ENCODE results near the gene MCTP2. TPM values are rescaled to one million over a fixed set of nuclear protein-coding genes. Genes with fewer than 3 reads are reported as not detected.
"Not testable (repeated sequence)": the region's sequence is repeated elsewhere in the genome, so short reads cannot be mapped to it uniquely, and the experiment has no call there.

The MCTP2 gene
- total and polyA plus RNA-seq, 5 experiments from 2014 or later: 1.8 to 14.9 (median 5.6) TPM

GRCh38 chr15:94470492-94470891 lies 239.1 kb downstream of the MCTP2 start:
- DNase-seq: no peak
- ATAC-seq: no peak
- H3K27ac Mint-ChIP-seq: no peak overlapping the region
- POLR2A ChIA-PET: no interaction called here
- H3K9me3 Mint-ChIP-seq: no peaks in the 10 kb centered on the region
- peaks cover 23 to 59% (median 48%) of the 10 kb centered on the region in 3 donors for H3K36me3 Mint-ChIP-seq
- H3K27me3 Mint-ChIP-seq: no peaks in the 10 kb centered on the region
- peaks cover 0 to 2% (median 0%) of the 10 kb centered on the region in 4 donors for H3K4me1 Mint-ChIP-seq
- H3K4me3 Mint-ChIP-seq: no peak overlapping the region

- DNase-seq (no peak), ATAC-seq (no peak)
- H3K4me1 Mint-ChIP-seq: no peaks in the 10 kb centered on the region
- no peak overlapping the region for H3K4me3 Mint-ChIP-seq
- H3K36me3 Mint-ChIP-seq: peaks cover 40 to 85% (median 80%) of the 10 kb centered on the region in 3 donors
- H3K27ac Mint-ChIP-seq: no peak overlapping the region
- H3K9me3 Mint-ChIP-seq: peaks cover 0 to 2% (median 0%) of the 10 kb centered on the region in 9 donors
- POLR2A ChIA-PET: no interaction called here
- H3K27me3 Mint-ChIP-seq: no peaks in the 10 kb centered on the region
Observed at GRCh38 chr15:94476686-94477085, 245.3 kb downstream of the MCTP2 start.

DNA sequence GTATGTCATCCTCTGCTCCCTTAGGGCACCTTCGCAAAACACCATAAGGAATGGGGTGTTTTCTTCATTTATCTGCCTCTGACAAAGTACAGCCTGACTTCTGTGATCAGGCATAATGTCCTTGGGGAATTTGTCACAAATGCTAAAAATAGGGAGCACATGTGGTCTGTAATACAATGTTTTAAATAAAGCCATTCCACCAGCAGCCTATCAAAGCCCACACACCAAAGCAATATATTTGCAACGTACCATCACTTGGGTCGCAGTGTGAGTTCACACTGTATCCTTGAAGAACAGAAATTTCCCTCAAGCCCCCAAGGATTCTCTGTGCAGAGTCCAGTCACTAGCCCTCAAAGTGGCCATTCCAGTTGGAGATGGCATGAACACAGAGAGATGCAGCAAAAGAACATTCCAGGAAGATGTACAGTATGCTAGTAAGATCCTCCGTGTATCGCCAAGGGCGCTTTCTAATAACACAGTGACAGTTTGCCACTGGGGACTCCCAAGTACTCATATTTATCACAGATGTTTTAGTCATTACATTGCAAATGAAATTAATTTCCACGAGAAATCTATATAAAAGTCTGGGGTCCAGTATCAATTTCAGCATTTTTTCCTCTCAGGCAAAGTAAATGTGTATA lies 246.7 kb downstream of the MCTP2 start:
- POLR2A ChIA-PET: no interaction called here
- no peak overlapping the region for H3K27ac Mint-ChIP-seq
- H3K36me3 Mint-ChIP-seq: peaks cover 51 to 85% (median 76%) of the 10 kb centered on the region in 3 donors
- no peak overlapping the region for H3K4me3 Mint-ChIP-seq
- peaks cover 0 to 2% (median 0%) of the 10 kb centered on the region in 5 donors for H3K27me3 Mint-ChIP-seq
- H3K9me3 Mint-ChIP-seq: peaks cover 0 to 16% (median 7%) of the 10 kb centered on the region in 9 donors
- DNase-seq (no peak), ATAC-seq (no peak)
- no peaks in the 10 kb centered on the region for H3K4me1 Mint-ChIP-seq

GRCh38 chr15:94478763-94479162 lies 247.4 kb downstream of the MCTP2 start:
- Mint-ChIP-seq H3K4me1 (no peaks in the 10 kb centered on the region), H3K27me3 (peaks cover 0 to 2% (median 0%) of the 10 kb centered on the region in 5 donors), H3K27ac (no peak overlapping the region), H3K36me3 (peaks cover 49 to 78% (median 71%) of the 10 kb centered on the region in 3 donors), H3K9me3 (peaks cover 0 to 18% (median 12%) of the 10 kb centered on the region in 9 donors), H3K4me3 (no peak overlapping the region)
- no peak for ATAC-seq
- no peak for DNase-seq
- POLR2A ChIA-PET: no interaction called here

DNA sequence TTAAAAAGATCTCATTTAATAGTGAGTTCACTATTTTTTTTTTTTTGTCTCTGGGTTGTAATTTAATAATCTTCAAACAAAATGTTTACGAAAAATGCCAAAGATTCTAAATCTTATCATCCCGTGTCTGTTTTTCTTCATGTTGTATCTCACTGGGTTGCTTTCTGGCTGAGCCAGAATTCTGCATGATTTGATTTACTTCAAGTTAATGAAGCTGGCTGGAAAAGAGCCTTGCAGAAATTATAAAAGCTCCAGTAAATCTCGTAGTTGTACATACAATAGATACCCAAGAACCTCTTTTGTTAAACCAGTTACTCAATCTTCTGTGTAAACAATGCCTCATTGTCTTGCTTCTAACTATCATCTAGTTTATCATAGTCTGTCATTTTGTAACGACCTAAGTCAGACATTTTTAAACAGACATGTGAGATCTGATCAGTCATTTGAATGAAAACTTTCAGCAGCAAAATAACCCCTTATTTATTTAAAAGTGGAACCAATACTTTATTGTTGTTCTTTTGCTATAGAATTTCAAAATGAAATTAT lies 249.0 kb downstream of the MCTP2 start:
- no peak for ATAC-seq
- H3K9me3 Mint-ChIP-seq: peaks cover 0 to 26% (median 14%) of the 10 kb centered on the region in 9 donors
- DNase-seq: no peak
- no peaks in the 10 kb centered on the region for H3K4me1 Mint-ChIP-seq
- H3K27ac Mint-ChIP-seq: no peak overlapping the region
- H3K4me3 Mint-ChIP-seq: no peak overlapping the region
- peaks cover 44 to 68% (median 61%) of the 10 kb centered on the region in 3 donors for H3K36me3 Mint-ChIP-seq
- H3K27me3 Mint-ChIP-seq: peaks cover 0 to 2% (median 0%) of the 10 kb centered on the region in 5 donors
- POLR2A ChIA-PET: no interaction called here

- H3K27ac Mint-ChIP-seq: no peak overlapping the region
- H3K4me1 Mint-ChIP-seq: peaks cover 0 to 1% (median 0%) of the 10 kb centered on the region in 4 donors
- H3K36me3 Mint-ChIP-seq: peaks cover 20 to 26% (median 22%) of the 10 kb centered on the region in 3 donors
- H3K9me3 Mint-ChIP-seq: peaks cover 4 to 35% (median 18%) of the 10 kb centered on the region in 9 donors
- no peak overlapping the region for H3K4me3 Mint-ChIP-seq
- ATAC-seq: no peak
- DNase-seq: no peak
- POLR2A ChIA-PET: no interaction called here
- peaks cover 0 to 4% (median 2%) of the 10 kb centered on the region in 5 donors for H3K27me3 Mint-ChIP-seq
Observed at GRCh38 chr15:94485148-94485719, 253.9 kb downstream of the MCTP2 start.

- POLR2A ChIA-PET: no interaction called here
- peaks cover 4 to 34% (median 13%) of the 10 kb centered on the region in 9 donors for H3K9me3 Mint-ChIP-seq
- DNase-seq (no peak), ATAC-seq (no peak)
- peaks cover 0 to 4% (median 2%) of the 10 kb centered on the region in 5 donors for H3K27me3 Mint-ChIP-seq
- H3K36me3 Mint-ChIP-seq: peaks cover 0 to 4% (median 2%) of the 10 kb centered on the region in 3 donors
- no peak overlapping the region for H3K27ac Mint-ChIP-seq
- H3K4me3 Mint-ChIP-seq: no peak overlapping the region
- peaks cover 0 to 1% (median 0%) of the 10 kb centered on the region in 4 donors for H3K4me1 Mint-ChIP-seq
Observed at GRCh38 chr15:94487635-94488034, 256.3 kb downstream of the MCTP2 start.

DNA sequence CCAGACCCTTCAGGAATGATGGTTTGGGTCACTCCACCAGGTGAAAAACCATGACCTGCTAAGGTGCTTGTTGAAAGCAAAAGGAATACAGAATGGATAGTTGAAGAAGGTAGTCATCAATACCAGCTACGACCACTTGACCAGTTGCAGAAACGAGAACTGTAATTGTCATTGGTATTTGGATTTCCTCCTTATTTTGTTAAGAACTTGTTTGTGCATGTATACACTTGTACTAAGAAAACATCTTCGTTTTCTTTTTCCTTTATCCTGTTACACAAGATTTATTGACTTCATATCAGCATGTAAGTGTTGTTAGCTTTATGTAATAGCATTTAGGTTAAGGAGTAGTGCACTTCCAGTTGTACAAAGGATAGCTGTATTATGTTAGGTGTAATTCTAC lies 261.8 kb downstream of the MCTP2 start:
- Mint-ChIP-seq H3K4me1 (no peaks in the 10 kb centered on the region), H3K36me3 (no peaks in the 10 kb centered on the region), H3K9me3 (peaks cover 0 to 19% (median 4%) of the 10 kb centered on the region in 9 donors), H3K27me3 (peaks cover 1 to 8% (median 5%) of the 10 kb centered on the region in 5 donors), H3K4me3 (no peak overlapping the region), H3K27ac (no peak overlapping the region)
- DNase-seq: no peak
- POLR2A ChIA-PET: no interaction called here
- no peak for ATAC-seq

- POLR2A ChIA-PET, ATAC-seq, H3K4me1 Mint-ChIP-seq, H3K27me3 Mint-ChIP-seq, H3K27ac Mint-ChIP-seq, H3K36me3 Mint-ChIP-seq, H3K4me3 Mint-ChIP-seq, DNase-seq: not testable (repeated sequence)
- H3K9me3 Mint-ChIP-seq: peaks cover 0 to 19% (median 4%) of the 10 kb centered on the region in 9 donors
Observed at GRCh38 chr15:94493586-94493985, 262.2 kb downstream of the MCTP2 start.

- no peaks in the 10 kb centered on the region for H3K4me1 Mint-ChIP-seq
- no peak overlapping the region for H3K27ac Mint-ChIP-seq
- peaks cover 7 to 13% (median 8%) of the 10 kb centered on the region in 5 donors for H3K27me3 Mint-ChIP-seq
- peaks cover 0 to 19% (median 6%) of the 10 kb centered on the region in 9 donors for H3K9me3 Mint-ChIP-seq
- H3K4me3 Mint-ChIP-seq: no peak overlapping the region
- no peak for ATAC-seq
- H3K36me3 Mint-ChIP-seq: no peaks in the 10 kb centered on the region
- DNase-seq: no peak
- POLR2A ChIA-PET: no interaction called here
Observed at GRCh38 chr15:94494732-94495131, 263.4 kb downstream of the MCTP2 start.

- peaks cover 6 to 28% (median 16%) of the 10 kb centered on the region in 5 donors for H3K27me3 Mint-ChIP-seq
- DNase-seq: no peak
- POLR2A ChIA-PET: no interaction called here
- no peak overlapping the region for H3K4me3 Mint-ChIP-seq
- peaks cover 0 to 13% (median 2%) of the 10 kb centered on the region in 3 donors for H3K36me3 Mint-ChIP-seq
- ATAC-seq: no peak
- H3K9me3 Mint-ChIP-seq: peaks cover 6 to 41% (median 24%) of the 10 kb centered on the region in 9 donors
- H3K27ac Mint-ChIP-seq: no peak overlapping the region
- H3K4me1 Mint-ChIP-seq: no peaks in the 10 kb centered on the region
Observed at GRCh38 chr15:94503293-94503692, 271.9 kb downstream of the MCTP2 start.

GRCh38 chr15:94509259-94509658 lies 277.9 kb downstream of the MCTP2 start:
- Mint-ChIP-seq H3K36me3 (peaks cover 0 to 13% (median 2%) of the 10 kb centered on the region in 3 donors), H3K4me1 (no peaks in the 10 kb centered on the region), H3K27me3 (peaks cover 6 to 15% (median 8%) of the 10 kb centered on the region in 5 donors), H3K9me3 (peaks cover 8 to 43% (median 21%) of the 10 kb centered on the region in 9 donors), H3K27ac (no peak overlapping the region), H3K4me3 (no peak overlapping the region)
- POLR2A ChIA-PET: no interaction called here
- DNase-seq: no peak
- ATAC-seq: no peak

GRCh38 chr15:94522125-94522524 lies 290.8 kb downstream of the MCTP2 start:
- peaks cover 2 to 30% (median 9%) of the 10 kb centered on the region in 5 donors for H3K27me3 Mint-ChIP-seq
- DNase-seq (no peak), ATAC-seq (no peak)
- H3K4me1 Mint-ChIP-seq: no peaks in the 10 kb centered on the region
- POLR2A ChIA-PET: no interaction called here
- H3K4me3 Mint-ChIP-seq: no peak overlapping the region
- H3K36me3 Mint-ChIP-seq: no peaks in the 10 kb centered on the region
- peaks cover 0 to 6% (median under 1%) of the 10 kb centered on the region in 9 donors for H3K9me3 Mint-ChIP-seq
- H3K27ac Mint-ChIP-seq: no peak overlapping the region
